Activated naive CD8-positive, alpha-beta T cell treated with anti-CD3 and anti-CD28 coated beads, Interleukin-2, amount 50 U/mL, for 24 hours (primary cell): ENCODE measurements around the gene ACSS1.
"Not testable (repeated sequence)": the region's sequence is repeated elsewhere in the genome, so short reads cannot be mapped to it uniquely, and the experiment has no call there.

Source experiments
- ATAC-seq: fragments of 150-1000 bp; cut with Tn5 transposase; one replicate; pipeline ENCODE4 v1.10.0; 2021
- DNase-seq: peaks from one replicate; pipeline ENCODE4 v3.0.0; 2021
- H3K27ac Mint-ChIP-seq: one replicate; pipeline ENCODE4 v1.8.0; 2021; ENCODE audit warnings: mild to moderate bottlenecking, mixed read lengths
- H3K27me3 Mint-ChIP-seq: one replicate; pipeline ENCODE4 v1.8.0; 2021; ENCODE audit warnings: mixed read lengths
- H3K36me3 Mint-ChIP-seq: one replicate; pipeline ENCODE4 v1.8.0; 2021; ENCODE audit warnings: low read depth, mixed read lengths
- H3K4me1 Mint-ChIP-seq: one replicate; pipeline ENCODE4 v1.8.0; 2021; ENCODE audit warnings: mixed read lengths
- H3K4me3 Mint-ChIP-seq: one replicate; pipeline ENCODE4 v1.8.0; 2021; ENCODE audit warnings: mild to moderate bottlenecking, moderate library complexity, mixed read lengths
- H3K9me3 Mint-ChIP-seq: one replicate; pipeline ENCODE4 v1.8.0; 2021; ENCODE audit warnings: mixed read lengths

Gene ACSS1

GRCh38 chr20:25012616-25013189 is 45.2 kb downstream of the ACSS1 start:
- no peaks in the 10 kb centered on the region for H3K9me3 Mint-ChIP-seq
- no peak overlapping the region for H3K4me3 Mint-ChIP-seq
- no peaks in the 10 kb centered on the region for H3K27me3 Mint-ChIP-seq
- ATAC-seq (no peak), DNase-seq (no peak)
- H3K27ac Mint-ChIP-seq: no peak overlapping the region
- no peaks in the 10 kb centered on the region for H3K4me1 Mint-ChIP-seq
- peaks cover 5% of the 10 kb centered on the region for H3K36me3 Mint-ChIP-seq

GRCh38 chr20:25011831-25012241 is 46.1 kb downstream of the ACSS1 start:
- Mint-ChIP-seq H3K9me3 (no peaks in the 10 kb centered on the region), H3K27ac (no peak overlapping the region), H3K4me1 (no peaks in the 10 kb centered on the region), H3K36me3 (peaks cover 5% of the 10 kb centered on the region), H3K27me3 (no peaks in the 10 kb centered on the region), H3K4me3 (no peak overlapping the region)
- ATAC-seq (no peak), DNase-seq (no peak)

- ATAC-seq (no peak), DNase-seq (no peak)
- H3K4me3 Mint-ChIP-seq: no peak overlapping the region
- H3K27me3 Mint-ChIP-seq: no peaks in the 10 kb centered on the region
- no peak overlapping the region for H3K27ac Mint-ChIP-seq
- no peaks in the 10 kb centered on the region for H3K9me3 Mint-ChIP-seq
- peaks cover 5% of the 10 kb centered on the region for H3K36me3 Mint-ChIP-seq
- no peaks in the 10 kb centered on the region for H3K4me1 Mint-ChIP-seq
Observed at GRCh38 chr20:25011261-25011660, 46.7 kb downstream of the ACSS1 start.

- Mint-ChIP-seq H3K36me3 (peaks cover 5% of the 10 kb centered on the region), H3K9me3 (no peaks in the 10 kb centered on the region), H3K4me3 (no peak overlapping the region), H3K4me1 (no peaks in the 10 kb centered on the region), H3K27me3 (no peaks in the 10 kb centered on the region), H3K27ac (no peak overlapping the region)
- no peak for DNase-seq
- no peak for ATAC-seq
Observed at GRCh38 chr20:25009218-25010145, 48.5 kb downstream of the ACSS1 start.

GRCh38 chr20:25008388-25009217 is 49.3 kb downstream of the ACSS1 start:
- no peaks in the 10 kb centered on the region for H3K4me1 Mint-ChIP-seq
- peaks cover 5% of the 10 kb centered on the region for H3K36me3 Mint-ChIP-seq
- DNase-seq (no peak), ATAC-seq (no peak)
- no peaks in the 10 kb centered on the region for H3K9me3 Mint-ChIP-seq
- H3K27ac Mint-ChIP-seq: no peak overlapping the region
- H3K4me3 Mint-ChIP-seq: no peak overlapping the region
- no peaks in the 10 kb centered on the region for H3K27me3 Mint-ChIP-seq

- H3K9me3 Mint-ChIP-seq: no peaks in the 10 kb centered on the region
- no peak overlapping the region for H3K4me3 Mint-ChIP-seq
- H3K36me3 Mint-ChIP-seq: peaks cover 7% of the 10 kb centered on the region
- DNase-seq (no peak), ATAC-seq (no peak)
- H3K27me3 Mint-ChIP-seq: no peaks in the 10 kb centered on the region
- no peaks in the 10 kb centered on the region for H3K4me1 Mint-ChIP-seq
- H3K27ac Mint-ChIP-seq: no peak overlapping the region
Observed at GRCh38 chr20:25007491-25008305, 50.2 kb downstream of the ACSS1 start.

- no peak overlapping the region for H3K27ac Mint-ChIP-seq
Observed at GRCh38 chr20:25006431-25007167, 51.3 kb downstream of the ACSS1 start.

GRCh38 chr20:25005661-25006060 is 52.3 kb downstream of the ACSS1 start:
- Mint-ChIP-seq H3K4me3 (no peak overlapping the region), H3K27me3 (no peaks in the 10 kb centered on the region), H3K27ac (no peak overlapping the region), H3K4me1 (no peaks in the 10 kb centered on the region), H3K36me3 (peaks cover 11% of the 10 kb centered on the region), H3K9me3 (no peaks in the 10 kb centered on the region)
- DNase-seq (no peak), ATAC-seq (no peak)

More at GRCh38 chr20:25006431-25007167, 51.3 kb downstream of the ACSS1 start:
- Mint-ChIP-seq H3K4me3 (no peak overlapping the region), H3K9me3 (no peaks in the 10 kb centered on the region), H3K36me3 (peaks cover 11% of the 10 kb centered on the region), H3K27me3 (no peaks in the 10 kb centered on the region), H3K4me1 (no peaks in the 10 kb centered on the region)
- DNase-seq (no peak), ATAC-seq (no peak)

GRCh38 chr20:25005220-25005619 is 52.7 kb downstream of the ACSS1 start:
- H3K27me3 Mint-ChIP-seq: no peaks in the 10 kb centered on the region
- peaks cover 4% of the 10 kb centered on the region for H3K4me1 Mint-ChIP-seq
- H3K27ac Mint-ChIP-seq: no peak overlapping the region
- ATAC-seq: no peak
- no peak overlapping the region for H3K4me3 Mint-ChIP-seq
- no peak for DNase-seq
- H3K9me3 Mint-ChIP-seq: no peaks in the 10 kb centered on the region
- H3K36me3 Mint-ChIP-seq: peaks cover 11% of the 10 kb centered on the region

GRCh38 chr20:25003002-25003401 is 54.9 kb downstream of the ACSS1 start:
- Mint-ChIP-seq H3K36me3 (peaks cover 6% of the 10 kb centered on the region), H3K9me3 (no peaks in the 10 kb centered on the region), H3K4me3 (no peak overlapping the region), H3K4me1 (peaks cover 5% of the 10 kb centered on the region), H3K27ac (no peak overlapping the region), H3K27me3 (no peaks in the 10 kb centered on the region)
- ATAC-seq: no peak
- DNase-seq: no peak

GRCh38 chr20:25001323-25001722 is 56.6 kb downstream of the ACSS1 start:
- not testable (repeated sequence) for H3K36me3 Mint-ChIP-seq, H3K4me3 Mint-ChIP-seq, DNase-seq, H3K27me3 Mint-ChIP-seq, H3K4me1 Mint-ChIP-seq, ATAC-seq, H3K27ac Mint-ChIP-seq, H3K9me3 Mint-ChIP-seq

GRCh38 chr20:25000268-25000801 is 57.6 kb downstream of the ACSS1 start:
- peak; percentile 61 for ATAC-seq

GRCh38 chr20:24999568-24999967 is 58.4 kb downstream of the ACSS1 start:
- Mint-ChIP-seq H3K27me3 (no peaks in the 10 kb centered on the region), H3K9me3 (no peaks in the 10 kb centered on the region), H3K4me3 (no peak overlapping the region), H3K4me1 (peaks cover 12% of the 10 kb centered on the region), H3K27ac (no peak overlapping the region), H3K36me3 (peaks cover 6% of the 10 kb centered on the region)
- DNase-seq (no peak), ATAC-seq (no peak)

More at GRCh38 chr20:25000268-25000801, 57.6 kb downstream of the ACSS1 start:
- peaks cover 5% of the 10 kb centered on the region for H3K4me1 Mint-ChIP-seq
- H3K27ac Mint-ChIP-seq: peak overlapping the region; percentile 23
- peaks cover 6% of the 10 kb centered on the region for H3K36me3 Mint-ChIP-seq
- DNase-seq: no peak
- H3K27me3 Mint-ChIP-seq: no peaks in the 10 kb centered on the region
- no peak overlapping the region for H3K4me3 Mint-ChIP-seq
- H3K9me3 Mint-ChIP-seq: no peaks in the 10 kb centered on the region
